NCI-H146 (cell line): ENCODE data around the gene SNX33.
"Not testable (repeated sequence)": the region's sequence is repeated elsewhere in the genome, so short reads cannot be mapped to it uniquely, and the experiment has no call there.

Experiments
- DNase-seq: peaks from one replicate; lab custom pipeline; 2025; lab: John Stamatoyannopoulos, UW

SNX33 gene

DNA sequence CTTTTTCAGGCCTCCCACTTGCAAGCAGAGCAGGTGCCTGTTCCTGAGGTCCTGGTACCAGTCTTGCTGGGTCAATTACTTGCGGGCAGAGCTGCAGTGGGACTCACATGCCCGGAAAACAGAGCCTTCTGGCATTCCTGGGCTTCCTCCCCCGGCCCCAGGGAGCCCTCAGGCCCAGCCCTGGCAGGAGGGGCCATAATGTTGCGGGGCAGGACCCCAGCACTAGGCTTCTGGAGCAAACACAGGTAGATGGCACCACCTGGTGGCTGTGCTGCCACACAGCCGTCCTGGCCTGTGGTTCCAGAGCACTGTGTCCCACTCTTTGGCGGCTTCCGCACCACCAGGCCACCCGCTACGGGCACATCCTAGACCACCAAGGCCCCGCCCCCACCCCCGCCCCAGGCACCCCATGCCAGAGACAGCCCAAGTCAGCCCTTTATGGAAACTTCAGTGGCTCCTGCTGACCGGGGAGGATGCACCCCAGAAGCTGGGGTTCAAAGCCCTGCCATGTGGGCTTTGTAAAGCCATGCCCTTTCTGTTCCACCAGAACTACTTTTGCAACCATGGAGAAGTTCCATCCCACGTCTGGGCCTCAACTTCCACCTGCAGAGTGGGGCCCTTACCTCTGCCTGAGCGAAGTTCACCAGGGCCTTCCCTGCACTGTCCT is 36.1 kb downstream of the SNX33 start:
- DNase-seq: peak; percentile 45

DNA sequence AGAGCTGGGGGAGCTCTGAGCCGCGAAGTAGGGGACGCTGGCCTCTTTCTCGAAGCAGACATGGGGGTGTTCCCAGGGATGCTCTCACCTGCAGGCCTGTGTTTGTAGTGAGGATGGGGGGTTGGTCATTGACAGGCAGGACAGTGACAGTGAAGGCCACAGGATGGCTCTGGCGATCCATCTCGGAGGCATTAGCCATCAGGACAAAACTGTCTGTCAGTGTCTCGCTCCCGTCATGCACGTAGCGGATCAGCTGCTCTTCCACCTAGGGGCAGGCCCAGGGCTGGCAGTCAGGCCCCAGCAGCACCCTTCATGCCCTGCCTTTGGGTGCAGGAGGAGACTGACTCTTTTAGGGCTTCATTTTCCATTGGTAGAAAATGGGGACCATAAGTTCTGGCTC is 36.9 kb downstream of the SNX33 start:
- DNase-seq: peak; percentile 8

DNA sequence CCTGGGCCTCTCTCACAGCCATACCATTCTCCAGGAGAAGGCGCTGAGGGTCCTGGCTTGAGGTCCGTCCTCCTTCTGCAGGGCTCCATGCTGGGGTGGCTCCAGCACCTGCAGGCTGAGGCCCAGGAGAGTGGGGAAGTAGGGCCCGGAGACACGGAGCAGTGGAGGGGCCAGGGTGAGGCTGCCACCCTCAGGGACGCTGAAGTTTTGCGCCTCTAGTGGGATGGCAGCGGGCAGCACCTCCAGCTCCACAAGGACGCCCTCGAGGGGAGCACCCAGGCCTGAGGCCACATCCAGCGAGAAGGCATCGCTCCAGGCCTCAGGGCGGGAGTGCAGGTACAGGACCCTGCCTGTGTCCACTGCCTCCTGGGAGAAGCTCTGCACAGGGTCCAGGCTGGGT is 37.5 kb downstream of the SNX33 start:
- DNase-seq: no peak

DNA sequence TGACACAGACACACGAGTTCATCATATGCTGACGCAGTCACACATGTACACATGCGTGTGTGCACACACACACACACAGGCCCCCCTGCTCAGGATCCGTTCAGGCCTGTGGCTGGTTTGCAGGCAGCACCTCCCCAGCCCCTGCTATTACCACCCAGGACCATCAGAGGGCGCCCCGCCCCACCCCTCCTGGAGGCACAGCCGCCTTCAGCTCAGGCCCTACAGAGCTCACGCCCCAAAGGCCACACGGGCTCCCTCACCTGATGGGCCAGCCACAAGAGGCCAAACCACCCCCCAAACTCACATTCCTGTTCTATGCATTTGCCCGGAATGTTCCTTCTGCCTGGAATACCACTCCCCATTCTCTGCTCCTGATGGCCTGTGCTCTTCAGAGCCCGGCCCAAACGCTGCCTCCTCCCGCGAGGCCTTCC is 38.5 kb downstream of the SNX33 start:
- peak; percentile 27 for DNase-seq

DNA sequence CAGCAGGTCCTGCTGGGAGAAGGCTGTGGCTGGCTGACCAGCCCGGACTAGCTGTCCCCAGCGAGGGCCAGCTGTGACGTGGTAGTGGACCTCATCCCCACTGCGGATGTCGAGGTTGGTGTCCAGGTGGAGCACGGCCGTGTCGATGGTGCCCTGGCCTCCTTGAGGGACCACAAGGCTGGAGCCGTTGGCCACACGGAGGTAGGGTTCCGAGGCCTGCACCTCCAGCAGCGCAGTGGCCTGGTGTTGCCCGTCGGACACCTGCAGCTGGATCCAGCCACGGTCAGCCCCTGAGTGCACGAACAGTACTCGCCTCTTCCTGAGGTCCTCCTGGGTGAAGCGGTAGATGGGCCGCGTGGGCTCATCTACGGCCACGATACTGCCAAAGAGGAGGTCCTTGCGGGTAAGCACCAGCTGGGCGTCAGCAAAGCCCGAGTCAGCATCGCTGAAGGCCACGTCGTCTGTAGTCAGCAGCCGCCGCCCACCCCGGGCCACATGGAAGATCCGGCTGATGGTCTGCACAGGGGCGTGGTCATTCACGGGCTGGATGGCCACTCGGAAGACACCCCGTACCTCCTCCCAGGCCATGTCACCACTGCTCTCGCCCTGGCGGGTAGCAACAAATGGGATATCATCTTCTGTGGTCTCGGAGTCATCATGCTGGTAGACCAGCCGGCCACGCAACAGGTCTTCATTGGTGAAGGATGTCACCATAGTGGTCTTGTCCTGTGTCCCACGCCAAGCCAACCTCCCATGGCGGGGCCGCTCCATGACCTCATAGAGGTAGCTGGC is 40.0 kb downstream of the SNX33 start:
- DNase-seq: no peak

DNA sequence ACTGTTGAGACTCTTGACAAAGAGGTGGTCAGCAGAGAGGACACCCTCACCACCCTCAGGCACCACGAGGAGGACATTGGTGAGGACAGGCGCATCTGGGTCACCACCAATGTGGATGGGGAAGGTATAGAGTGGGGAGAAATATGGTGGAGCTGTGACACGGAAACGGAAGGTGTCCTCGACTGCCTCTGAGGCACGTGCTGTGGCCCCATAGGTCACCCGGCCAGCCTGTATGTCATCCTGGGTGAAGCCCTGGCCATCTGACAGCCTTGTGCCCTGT is 40.5 kb downstream of the SNX33 start:
- DNase-seq: no peak

DNA sequence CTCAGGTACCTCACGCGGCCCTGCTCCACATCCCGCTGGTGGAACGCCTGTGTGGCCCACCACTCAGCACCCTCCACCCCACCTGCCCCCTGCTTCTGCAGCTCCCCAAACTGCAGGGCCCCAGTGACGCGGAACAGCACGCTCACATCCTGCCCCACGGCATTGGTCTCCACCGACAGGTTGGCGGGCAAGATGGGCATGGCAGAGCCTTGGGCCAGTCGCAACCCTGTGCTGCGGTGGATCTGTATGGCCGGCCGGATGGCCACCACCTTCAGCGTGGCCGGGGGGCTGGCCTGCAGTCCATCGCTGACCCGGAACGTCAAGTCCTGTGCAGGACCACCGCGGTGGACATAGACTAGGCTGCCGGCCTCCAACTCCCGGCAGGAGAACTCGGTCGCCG is 41.1 kb downstream of the SNX33 start:
- no peak for DNase-seq

DNA sequence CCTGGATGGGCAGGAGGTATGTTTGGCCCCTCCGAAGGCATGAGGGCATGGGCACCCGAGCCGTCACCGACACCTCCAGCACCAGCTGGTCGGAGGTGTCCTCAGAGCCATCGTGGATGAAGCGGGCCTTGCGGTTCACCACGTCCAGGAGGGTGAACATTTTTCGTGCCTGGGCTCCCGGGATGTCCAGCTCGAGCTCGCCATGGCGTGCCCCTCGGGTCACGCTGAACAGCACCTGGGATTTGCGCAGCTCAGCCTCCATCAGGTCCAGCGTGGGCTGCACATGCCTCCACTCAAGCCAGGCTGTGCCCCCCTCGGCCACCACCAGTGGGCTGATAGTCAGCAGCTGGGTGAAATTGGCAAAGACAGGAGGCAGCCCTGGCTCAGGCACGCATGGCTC is 41.7 kb downstream of the SNX33 start:
- not testable (repeated sequence) for DNase-seq

DNA sequence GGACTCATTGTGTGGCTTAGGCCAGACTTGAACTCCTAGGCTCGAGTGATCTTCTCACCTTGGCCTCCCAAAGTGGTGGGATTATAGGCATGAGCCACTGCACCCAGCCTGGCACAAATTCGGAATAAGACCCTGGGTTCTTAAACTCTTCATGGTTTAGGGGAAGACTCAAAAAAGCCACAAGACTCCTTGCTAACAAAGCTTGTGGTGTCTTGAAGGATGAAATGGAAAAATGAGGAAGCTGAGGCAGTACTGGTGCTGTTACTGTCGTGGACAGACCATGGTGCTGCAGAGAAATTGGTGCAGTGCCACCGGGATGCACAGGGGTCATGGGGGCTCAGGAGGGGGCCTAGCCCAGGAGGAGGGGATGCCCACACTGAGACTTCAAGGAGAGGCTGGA is 44.6 kb downstream of the SNX33 start:
- not testable (repeated sequence) for DNase-seq

DNA sequence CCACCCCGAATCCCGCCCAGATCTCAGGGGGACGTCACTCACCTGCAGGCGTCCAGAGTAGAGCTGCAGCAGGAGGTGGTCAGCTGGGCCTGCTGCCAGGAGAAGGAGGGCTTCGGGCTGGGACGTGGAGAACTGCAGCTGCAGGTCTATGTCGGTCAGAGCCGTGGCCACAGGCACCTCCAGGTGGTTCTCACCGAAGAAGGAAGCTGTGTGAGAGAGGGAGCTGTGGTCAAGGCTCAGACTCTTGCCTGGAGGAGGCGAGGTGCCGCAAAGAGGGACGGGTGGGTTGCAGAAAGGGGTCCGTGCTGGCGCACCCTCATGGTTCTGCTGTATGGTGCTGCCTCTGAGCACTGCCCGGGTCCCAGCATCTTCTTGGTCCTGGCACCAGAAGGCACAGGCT is 45.3 kb downstream of the SNX33 start:
- not testable (repeated sequence) for DNase-seq

DNA sequence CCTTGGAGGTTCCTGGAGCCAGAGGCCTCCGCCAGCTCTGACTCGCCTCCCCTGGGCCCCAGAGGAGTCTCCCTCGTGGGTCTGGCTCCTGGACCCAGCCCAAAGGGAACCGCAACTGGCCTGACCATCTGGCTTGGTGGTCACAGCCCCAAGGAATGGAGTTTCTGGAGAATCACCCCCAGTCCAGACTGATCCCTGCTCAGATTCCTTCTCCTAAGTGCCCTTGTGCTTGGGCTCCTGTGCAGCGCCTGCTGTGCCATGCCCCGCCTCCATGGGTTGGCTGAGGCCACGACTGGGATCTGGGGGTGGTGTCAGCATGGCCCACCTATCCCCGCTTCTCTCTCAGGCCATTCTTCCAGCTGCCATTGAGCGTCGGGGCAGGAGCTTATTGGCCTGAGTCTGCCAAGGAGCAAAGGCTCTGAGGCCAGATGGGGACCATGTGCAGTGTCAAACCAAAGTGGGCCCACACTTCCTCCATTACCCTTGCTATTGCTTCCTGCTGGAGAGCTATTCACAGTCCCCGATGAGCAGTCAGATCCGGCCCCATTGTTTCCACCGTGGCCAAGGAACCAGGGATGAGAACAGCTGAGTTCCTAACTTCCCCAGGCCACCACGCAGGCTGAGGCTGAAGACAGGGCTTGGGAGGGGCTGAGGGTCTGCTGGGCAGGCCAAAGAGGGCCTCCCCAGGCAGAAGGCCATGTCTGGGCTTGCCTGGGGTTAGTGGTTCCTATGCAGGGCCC is 46.0 kb downstream of the SNX33 start:
- no peak for DNase-seq

DNA sequence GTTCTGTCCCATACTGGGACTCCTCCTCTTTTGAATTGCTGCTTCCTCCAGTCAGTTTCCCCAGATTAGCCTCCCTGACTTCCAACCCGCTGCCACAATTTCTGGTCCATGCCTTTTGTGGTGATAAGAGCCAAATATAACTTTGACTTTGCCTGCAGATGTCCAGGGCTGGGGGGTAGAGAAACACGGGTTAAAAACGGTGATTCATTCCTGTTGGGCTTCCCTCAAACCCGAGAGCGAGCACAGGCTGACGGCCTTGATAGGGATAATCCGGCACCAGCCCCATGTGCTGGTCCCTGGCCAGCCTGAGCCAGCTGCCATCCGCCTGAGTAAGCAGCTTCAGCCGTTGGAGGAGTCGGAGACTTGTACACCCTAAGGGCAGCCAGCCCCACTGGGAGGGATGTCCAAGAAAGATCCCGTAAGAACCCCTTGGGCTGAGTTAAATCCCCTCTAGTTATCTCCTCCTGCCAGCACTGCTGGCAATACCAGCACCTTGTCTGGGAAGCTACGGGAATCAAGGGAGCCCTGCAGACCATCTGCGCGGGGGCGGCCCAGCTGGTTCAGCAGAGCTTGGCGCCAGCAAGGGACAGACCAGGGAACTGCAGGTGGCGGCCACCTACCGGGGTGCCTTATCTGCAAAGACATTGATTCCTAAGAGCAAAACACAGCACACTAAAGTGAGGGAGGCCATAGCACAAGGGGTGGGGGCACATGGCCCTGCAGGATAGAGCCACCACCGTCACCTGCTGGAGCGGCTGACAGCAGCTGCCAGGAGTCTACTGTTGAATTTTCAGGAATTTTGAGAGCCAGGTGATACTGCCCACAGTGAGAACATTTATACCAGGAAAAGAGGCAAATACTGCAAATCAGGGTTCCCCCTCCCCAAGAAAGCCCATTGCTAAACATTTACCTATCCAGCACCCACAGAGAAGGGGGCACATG is 46.8 kb downstream of the SNX33 start:
- peak; percentile 88 for DNase-seq

DNA sequence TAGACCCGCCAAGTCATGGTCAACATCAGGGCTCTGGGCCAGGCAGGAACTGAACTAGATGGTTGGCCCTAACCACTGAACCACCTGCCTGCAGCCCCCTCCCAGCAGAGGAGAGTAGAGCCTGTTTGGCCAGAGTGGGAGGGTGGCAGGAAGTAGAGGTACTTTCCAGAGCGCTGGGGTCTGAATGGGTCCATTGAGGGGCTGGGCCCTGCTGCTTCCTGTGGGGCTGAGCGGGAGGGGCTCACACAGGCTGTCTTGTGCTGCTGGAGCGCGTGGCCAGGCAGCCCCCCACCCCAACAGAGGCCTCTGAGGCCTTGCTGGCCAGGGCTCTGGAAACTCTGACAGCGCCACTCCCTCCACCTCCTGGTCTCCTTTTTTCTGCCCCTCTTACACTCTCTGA is 47.5 kb downstream of the SNX33 start:
- DNase-seq: peak; percentile 46

DNA sequence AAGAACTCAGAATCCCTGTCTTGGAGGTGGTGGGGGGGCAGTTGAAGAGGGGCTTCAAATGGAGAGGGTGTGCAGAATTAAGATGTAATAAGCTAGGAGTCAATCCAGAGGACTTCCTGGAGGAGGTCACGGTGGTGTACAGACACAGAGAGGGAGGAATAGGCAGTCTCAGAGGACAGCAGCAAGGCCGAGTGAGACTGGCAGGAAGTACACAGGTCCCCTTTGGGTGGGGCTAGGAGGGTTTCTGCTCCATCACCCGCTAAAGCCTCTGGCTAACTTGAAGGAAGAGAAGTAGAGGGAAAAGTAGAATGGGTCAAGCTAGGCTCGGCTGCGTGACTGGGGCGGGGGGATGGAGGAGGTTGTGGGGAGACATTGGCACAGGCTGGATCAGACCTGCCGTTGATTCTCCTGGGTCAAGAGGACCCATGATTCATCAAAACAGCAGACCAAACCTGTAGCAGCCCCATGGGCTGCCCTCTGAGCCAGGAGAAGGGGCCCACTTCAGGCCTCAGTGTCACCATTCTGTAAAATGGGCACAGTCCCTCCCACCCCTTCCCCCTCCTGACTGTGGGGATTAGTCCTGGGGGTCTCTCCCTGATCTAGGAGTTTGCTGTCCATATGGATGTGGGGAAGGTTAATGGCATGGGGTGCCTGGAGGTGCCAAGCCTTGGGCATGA is 48.1 kb downstream of the SNX33 start:
- DNase-seq: no peak

DNA sequence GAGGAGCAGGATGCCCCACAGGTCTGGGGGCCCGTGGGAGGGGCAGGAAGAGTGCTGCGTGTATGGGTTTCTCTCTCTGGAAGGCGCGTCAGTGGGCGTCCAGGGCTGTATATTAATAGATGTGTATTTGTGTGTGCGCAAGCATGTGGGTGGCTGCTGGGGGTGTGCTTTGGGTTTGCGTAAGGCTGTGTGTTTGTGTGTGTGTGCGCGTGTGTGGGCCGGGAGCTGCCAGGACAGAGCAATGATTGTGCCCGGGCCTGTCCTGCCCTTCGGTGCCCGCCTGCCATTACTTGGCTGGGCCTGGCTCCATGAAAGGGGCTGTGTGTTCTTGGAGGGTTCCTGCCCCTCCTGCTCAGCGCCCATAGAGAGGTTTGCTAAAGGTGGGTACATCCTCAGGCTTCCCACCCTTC is 48.6 kb downstream of the SNX33 start:
- no peak for DNase-seq

DNA sequence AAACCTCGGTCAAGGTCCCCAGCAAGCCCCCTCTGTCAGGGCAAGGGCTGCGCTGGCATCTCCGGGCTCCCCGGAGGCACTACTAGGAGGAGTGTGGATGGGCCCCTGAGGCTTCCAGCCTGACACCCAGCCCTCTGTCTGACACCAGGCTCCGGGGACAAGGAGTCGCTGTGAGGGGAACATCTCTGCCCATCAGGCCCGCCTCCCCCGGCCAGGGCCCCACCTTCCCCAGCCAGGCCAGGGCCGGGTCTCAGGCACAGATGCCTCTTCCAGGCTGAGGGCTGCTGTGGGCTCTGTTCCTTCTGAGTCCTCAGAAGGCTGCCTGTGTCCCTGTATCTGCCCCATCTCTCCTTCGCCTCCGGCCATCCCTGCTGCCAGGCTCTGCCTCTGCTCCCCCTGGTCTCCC is 49.1 kb downstream of the SNX33 start:
- DNase-seq: no peak

DNA sequence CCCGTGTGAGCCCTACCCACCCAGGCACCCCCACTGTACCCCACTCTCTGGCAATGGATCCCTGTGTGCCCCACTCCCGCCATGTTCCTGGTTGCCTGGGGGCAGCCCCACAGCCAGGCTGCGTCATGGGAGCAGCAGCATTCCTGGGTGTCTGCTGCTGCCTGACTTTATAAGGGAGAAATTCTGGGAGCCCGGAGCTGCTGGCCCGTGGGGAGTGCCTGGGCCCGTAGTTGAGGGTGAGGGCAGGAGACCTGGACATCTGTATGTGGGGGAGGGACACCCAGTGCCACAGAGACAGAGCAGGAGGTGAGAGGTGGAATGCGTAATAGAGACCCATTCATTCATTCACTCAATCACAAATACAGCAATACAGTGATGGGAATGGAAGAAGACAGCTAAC is 49.8 kb downstream of the SNX33 start:
- no peak for DNase-seq

DNA sequence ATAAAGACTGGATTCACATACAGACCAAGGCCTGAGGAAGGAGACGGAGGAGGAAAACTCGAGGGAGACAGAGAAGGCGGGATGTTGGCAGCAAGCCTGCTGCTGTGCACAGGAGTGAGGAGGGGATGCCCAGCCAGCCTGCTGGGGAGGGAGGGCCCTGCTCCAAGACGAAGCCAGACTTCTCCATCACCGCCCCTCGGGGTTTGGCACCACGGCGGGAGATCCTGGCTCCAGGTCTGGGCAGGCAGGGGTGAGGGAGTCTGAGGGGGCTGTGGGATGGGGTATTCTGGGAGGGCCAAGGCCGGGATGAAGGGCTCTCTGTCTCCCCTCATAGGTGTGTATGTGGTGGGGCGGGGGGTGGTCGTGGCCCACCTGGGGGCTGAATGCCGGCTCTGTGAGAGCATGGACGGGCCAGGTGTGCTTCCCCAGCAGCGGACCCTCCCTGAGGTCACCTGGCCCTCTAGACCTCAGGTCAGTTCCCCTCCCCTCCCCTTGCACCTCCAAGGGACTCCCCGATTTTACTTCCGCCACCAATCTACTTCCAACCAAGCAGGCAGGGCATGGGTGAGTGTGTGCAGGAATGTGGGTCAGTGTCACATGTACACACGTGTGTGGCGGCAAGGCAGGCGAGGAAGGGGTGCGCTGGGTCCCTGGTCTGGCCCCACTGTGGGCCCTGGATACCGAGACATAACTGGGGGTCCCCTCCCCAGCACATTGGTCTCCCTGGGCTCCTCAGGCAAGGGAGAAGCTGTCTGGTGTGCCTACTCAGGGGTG is 50.4 kb downstream of the SNX33 start:
- DNase-seq: not testable (repeated sequence)

DNA sequence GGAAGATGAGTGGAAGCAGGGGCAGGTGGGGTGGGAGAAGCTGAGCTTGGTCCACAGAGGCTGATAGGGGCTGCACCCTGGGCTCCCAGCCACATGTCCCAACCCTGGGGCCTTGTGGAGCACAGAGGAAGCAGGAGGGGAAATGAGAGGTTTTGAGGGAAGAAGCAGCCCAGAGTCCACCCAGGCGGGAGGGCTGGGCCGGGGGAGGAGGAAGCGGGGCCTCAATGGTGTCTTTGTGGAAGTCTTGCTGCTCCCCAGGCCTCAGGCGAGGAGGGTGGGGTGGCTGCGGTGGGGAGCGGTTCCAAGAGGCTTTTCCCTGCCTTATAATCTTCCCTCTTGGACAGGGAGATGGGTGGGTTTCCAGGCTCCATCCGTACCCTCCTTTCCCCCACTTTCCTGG is 51.8 kb downstream of the SNX33 start:
- not testable (repeated sequence) for DNase-seq
